Measurements from ENCODE around the gene DVL3. TPM values are rescaled to one million over a fixed set of nuclear protein-coding genes. Genes with fewer than 3 reads are reported as not detected.

Gene DVL3
- 63.3 TPM for polyA plus RNA-seq (2012; ENCODE audit: insufficient read length, low read depth)

GRCh38 chr3:184154885-184155643, at the start of gene DVL3:
Gene DVL3 (plus strand): TSS chr3:184155377. CDS start chr3:184155636, 259 bp downstream.
- TF ChIP-seq REST (IDR thresholded peaks at IDR 0.05; ENCODE audit: insufficient read depth in 1 of 2, low read depth in 2 of 2, low read length in 2 of 2) (no peak), SIN3A (IDR thresholded peaks at IDR 0.05; ENCODE audit: borderline replicate concordance, insufficient read depth, low read length) (no peak), FOXP2 (optimal IDR thresholded peaks at IDR 0.05; ENCODE audit: borderline replicate concordance, extremely low read depth, extremely low read length, insufficient read depth) (peak; percentile 52)

GRCh38 chr3:184110316-184110725, 44.9 kb upstream of the DVL3 start:
- TF ChIP-seq FOXP2 (optimal IDR thresholded peaks at IDR 0.05; ENCODE audit: borderline replicate concordance, extremely low read depth, extremely low read length, insufficient read depth) (no peak), TAF1 (IDR thresholded peaks at IDR 0.05; ENCODE audit: borderline replicate concordance, insufficient read depth, low read length) (no peak), SIN3A (IDR thresholded peaks at IDR 0.05; ENCODE audit: borderline replicate concordance, insufficient read depth, low read length) (no peak), POLR2AphosphoS5 (IDR thresholded peaks at IDR 0.05; ENCODE audit: low read depth, low read length) (no peak), REST (IDR thresholded peaks at IDR 0.05; ENCODE audit: insufficient read depth in 1 of 2, low read depth in 2 of 2, low read length in 2 of 2) (no peak)

GRCh38 chr3:184116017-184116416, 39.2 kb upstream of the DVL3 start:
- TF ChIP-seq REST (IDR thresholded peaks at IDR 0.05; ENCODE audit: insufficient read depth in 1 of 2, low read depth in 2 of 2, low read length in 2 of 2) (no peak), TAF1 (IDR thresholded peaks at IDR 0.05; ENCODE audit: borderline replicate concordance, insufficient read depth, low read length) (no peak), SIN3A (IDR thresholded peaks at IDR 0.05; ENCODE audit: borderline replicate concordance, insufficient read depth, low read length) (no peak), FOXP2 (optimal IDR thresholded peaks at IDR 0.05; ENCODE audit: borderline replicate concordance, extremely low read depth, extremely low read length, insufficient read depth) (no peak), POLR2AphosphoS5 (IDR thresholded peaks at IDR 0.05; ENCODE audit: low read depth, low read length) (no peak)

- TF ChIP-seq POLR2AphosphoS5 (IDR thresholded peaks at IDR 0.05; ENCODE audit: low read depth, low read length) (no peak), SIN3A (IDR thresholded peaks at IDR 0.05; ENCODE audit: borderline replicate concordance, insufficient read depth, low read length) (no peak), FOXP2 (optimal IDR thresholded peaks at IDR 0.05; ENCODE audit: borderline replicate concordance, extremely low read depth, extremely low read length, insufficient read depth) (no peak), REST (IDR thresholded peaks at IDR 0.05; ENCODE audit: insufficient read depth in 1 of 2, low read depth in 2 of 2, low read length in 2 of 2) (no peak), TAF1 (IDR thresholded peaks at IDR 0.05; ENCODE audit: borderline replicate concordance, insufficient read depth, low read length) (no peak)
These were observed 37.5 kb upstream of the DVL3 start for GRCh38 chr3:184117636-184118035.

Measured in PFSK-1 (cell line).